OCI-LY1 (cell line): ENCODE measurements around the gene CAPN6.

Source experiments
- H2AFZ ChIP-seq: fragments of 200-600 bp; sonication (generic), shearing (Covaris generic); 2 replicates; pipeline ENCODE4 v1.6.0; 2014; ENCODE audit warnings: antibody characterized with exemption, mild to moderate bottlenecking, low read length
- H3F3A ChIP-seq: fragments of 200-600 bp; sonication (generic), shearing (Covaris generic); 2 replicates; pipeline ENCODE4 v1.6.0; 2014; ENCODE audit warnings: mild to moderate bottlenecking, antibody characterized with exemption, low read length, moderate library complexity; ENCODE audit not compliant: insufficient read depth
- H3K27ac ChIP-seq: fragments of 200-600 bp; sonication (generic); 2 replicates; pipeline ENCODE4 v1.5.1; 2014; ENCODE audit warnings: low read length, mixed run types, mild to moderate bottlenecking, low read depth; ENCODE audit not compliant: poor library complexity, severe bottlenecking
- H3K27me3 ChIP-seq: fragments of 200-600 bp; sonication (generic); 2 replicates; pipeline ENCODE4 v1.6.0; 2014; ENCODE audit warnings: antibody characterized with exemption, mild to moderate bottlenecking, low read length, moderate library complexity; ENCODE audit not compliant: insufficient read depth
- H3K36me3 ChIP-seq: fragments of 200-600 bp; sonication (generic); 2 replicates; pipeline ENCODE4 v1.6.1; 2014; ENCODE audit warnings: mild to moderate bottlenecking, antibody characterized with exemption, low read length, moderate library complexity, mixed read lengths; ENCODE audit not compliant: insufficient read depth
- H3K4me1 ChIP-seq: fragments of 200-600 bp; sonication (generic); 2 replicates; pipeline ENCODE4 v1.5.1; 2014; ENCODE audit warnings: mild to moderate bottlenecking, low read length, moderate library complexity; ENCODE audit not compliant: insufficient read depth, severe bottlenecking
- H3K4me2 ChIP-seq: fragments of 200-600 bp; sonication (generic), shearing (Covaris generic); 2 replicates; pipeline ENCODE4 v1.6.1; 2014; ENCODE audit warnings: low read length
- H3K4me3 ChIP-seq: fragments of 200-600 bp; sonication (generic); 2 replicates; pipeline ENCODE4 v1.5.1; 2014; ENCODE audit warnings: low read length, low read depth, mild to moderate bottlenecking, mixed read lengths; ENCODE audit not compliant: poor library complexity, severe bottlenecking
- H3K79me2 ChIP-seq: fragments of 200-600 bp; shearing (Covaris generic); 2 replicates; pipeline ENCODE4 v1.6.1; 2016; ENCODE audit warnings: mixed run types, low read length, mixed read lengths; ENCODE audit not compliant: insufficient read depth
- H3K9ac ChIP-seq: fragments of 200-600 bp; sonication (generic), shearing (Covaris generic); 2 replicates; pipeline ENCODE4 v1.6.1; 2014; ENCODE audit warnings: mild to moderate bottlenecking, low read length, mixed read lengths
- H3K9me2 ChIP-seq: fragments of 200-600 bp; sonication (generic), shearing (Covaris generic); 2 replicates; pipeline ENCODE4 v1.6.1; 2014; ENCODE audit warnings: low read depth, mild to moderate bottlenecking, low read length, mixed read lengths
- H3K9me3 ChIP-seq: fragments of 200-600 bp; shearing (Covaris generic); 2 replicates; pipeline ENCODE4 v1.6.1; 2014; ENCODE audit warnings: low read length, mixed read lengths
- H4K20me1 ChIP-seq: fragments of 200-600 bp; sonication (generic), shearing (Covaris generic); 2 replicates; pipeline ENCODE4 v1.6.0; 2016; ENCODE audit warnings: mild to moderate bottlenecking, low read length; ENCODE audit not compliant: insufficient read depth
- CTCF ChIP-seq: fragments of 200-600 bp; sonication (generic), shearing (Covaris generic); IDR thresholded peaks from 2 replicates; pipeline ENCODE4 v1.5.1; 2017; ENCODE audit warnings: mild to moderate bottlenecking, antibody characterized with exemption, low read length, moderate library complexity, mixed read lengths
- EZH2 ChIP-seq: fragments of 200-600 bp; sonication (generic), shearing (Covaris generic); IDR thresholded peaks from 2 replicates; pipeline ENCODE4 v1.8.0; 2017; ENCODE audit warnings: borderline replicate concordance, mixed run types, mild to moderate bottlenecking, antibody characterized with exemption, low read length, moderate library complexity, mixed read lengths

CAPN6 gene

GRCh38 chrX:111259559-111259958 lies 10.7 kb downstream of the CAPN6 start:
- Histone ChIP-seq H3K36me3 (no peaks in the 10 kb centered on the region), H3K27ac (no peak overlapping the region), H3K79me2 (no peaks in the 10 kb centered on the region), H3K9me2 (no peaks in the 10 kb centered on the region), H3K4me3 (no peak overlapping the region), H3F3A (no peaks in the 10 kb centered on the region), H4K20me1 (no peaks in the 10 kb centered on the region), H3K4me2 (no peak overlapping the region), H3K9ac (no peak overlapping the region), H2AFZ (no peak overlapping the region), H3K9me3 (no peaks in the 10 kb centered on the region), H3K4me1 (no peaks in the 10 kb centered on the region), H3K27me3 (no peaks in the 10 kb centered on the region)
- no peak for TF ChIP-seq EZH2
- TF ChIP-seq CTCF = no peak

GRCh38 chrX:111257733-111258132 lies 12.6 kb downstream of the CAPN6 start:
- H3K9me3 ChIP-seq = no peaks in the 10 kb centered on the region
- no peaks in the 10 kb centered on the region for H3K9me2 ChIP-seq
- no peak overlapping the region for H3K9ac ChIP-seq
- no peak overlapping the region for H3K4me2 ChIP-seq
- H3K27me3 ChIP-seq = no peaks in the 10 kb centered on the region
- no peak overlapping the region for H3K27ac ChIP-seq
- H3F3A ChIP-seq = no peaks in the 10 kb centered on the region
- no peaks in the 10 kb centered on the region for H4K20me1 ChIP-seq
- H3K79me2 ChIP-seq = no peaks in the 10 kb centered on the region
- no peaks in the 10 kb centered on the region for H3K36me3 ChIP-seq
- H3K4me3 ChIP-seq = no peak overlapping the region
- TF ChIP-seq EZH2 (no peak), CTCF (no peak)
- H3K4me1 ChIP-seq = no peaks in the 10 kb centered on the region
- H2AFZ ChIP-seq = no peak overlapping the region

GRCh38 chrX:111254896-111255693 lies 15.2 kb downstream of the CAPN6 start:
- Histone ChIP-seq H3K27me3 (no peaks in the 10 kb centered on the region), H3K4me3 (no peak overlapping the region), H3K27ac (no peak overlapping the region), H2AFZ (no peak overlapping the region), H3K9me3 (no peaks in the 10 kb centered on the region), H3K9me2 (no peaks in the 10 kb centered on the region), H3F3A (no peaks in the 10 kb centered on the region), H3K79me2 (no peaks in the 10 kb centered on the region), H3K9ac (no peak overlapping the region), H3K4me1 (no peaks in the 10 kb centered on the region), H3K36me3 (no peaks in the 10 kb centered on the region), H3K4me2 (no peak overlapping the region), H4K20me1 (no peaks in the 10 kb centered on the region)
- TF ChIP-seq CTCF (no peak), EZH2 (no peak)
